Left renal pelvis (tissue), 4 donors: Measurements from ENCODE around the gene CFAP43. TPM values are rescaled to one million over a fixed set of nuclear protein-coding genes. Genes with fewer than 3 reads are reported as not detected.

Experiments
- DNase-seq, 4 donors: peaks; one replicate each; pipeline ENCODE4 v3.0.0-alpha.2; 2013; ENCODE audit warnings: low read depth in 4 of 4, low spot score in 3 of 4
- polyA plus RNA-seq, 4 donors: library from polyadenylated mRNA; unstranded; fragments of 120-200 nt; gene quantifications; one replicate each; pipeline ENCODE4 v1.2.1, GENCODE V29; 2013; ENCODE audit not compliant: insufficient read length in 4 of 4

CFAP43 gene
- polyA plus RNA-seq, 4 donors, result 2.5 to 24.9 (median 15.9) TPM

DNA sequence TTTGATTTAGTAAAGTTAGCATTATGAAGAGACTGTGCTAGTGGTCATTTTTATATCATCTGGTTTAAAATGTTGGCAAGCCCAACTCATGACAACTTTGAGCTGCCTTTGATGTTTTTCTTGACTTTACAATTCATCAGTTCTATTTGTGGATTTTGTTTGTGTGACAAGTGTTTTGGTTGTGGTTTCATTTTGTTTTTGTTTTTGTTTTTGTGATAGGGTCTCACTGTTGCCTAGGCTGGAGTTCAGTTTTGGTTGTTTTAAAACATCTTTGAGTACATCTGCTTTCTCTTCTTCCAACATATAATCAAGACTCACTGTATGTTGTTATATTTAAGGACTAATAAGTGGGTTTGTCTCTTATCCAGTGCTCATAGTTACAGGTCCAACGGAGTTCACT is 127.7 kb downstream of the CFAP43 start:
- DNase-seq, result no peak

- DNase-seq, result no peak
These were observed 128.2 kb downstream of the CFAP43 start for GRCh38 chr10:104103956-104104355.

GRCh38 chr10:104101902-104102301 is 130.3 kb downstream of the CFAP43 start:
- DNase-seq, result no peak

- DNase-seq, result no peak
These were observed 131.4 kb downstream of the CFAP43 start for GRCh38 chr10:104100795-104101194.

- DNase-seq, result no peak
These were observed 132.2 kb downstream of the CFAP43 start for GRCh38 chr10:104099941-104100340.

DNA sequence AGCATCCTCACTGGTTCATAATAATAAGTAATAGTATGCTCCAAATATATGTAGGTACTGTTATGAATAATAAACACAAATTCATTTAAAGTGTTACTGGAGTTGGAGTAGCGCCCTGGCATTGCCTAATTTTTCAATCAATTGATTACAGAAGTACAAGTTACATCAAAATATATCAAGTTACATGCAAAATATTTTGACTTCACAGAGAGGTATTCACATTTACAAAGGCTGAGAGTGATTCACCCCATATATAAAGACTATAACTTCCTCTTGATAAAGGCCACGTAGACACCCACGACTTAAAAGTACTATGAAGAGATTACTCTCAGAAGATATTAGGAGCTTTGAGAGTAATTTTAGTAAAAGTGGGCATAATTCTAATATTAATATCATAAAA is 132.9 kb downstream of the CFAP43 start:
- no peak for DNase-seq

DNA sequence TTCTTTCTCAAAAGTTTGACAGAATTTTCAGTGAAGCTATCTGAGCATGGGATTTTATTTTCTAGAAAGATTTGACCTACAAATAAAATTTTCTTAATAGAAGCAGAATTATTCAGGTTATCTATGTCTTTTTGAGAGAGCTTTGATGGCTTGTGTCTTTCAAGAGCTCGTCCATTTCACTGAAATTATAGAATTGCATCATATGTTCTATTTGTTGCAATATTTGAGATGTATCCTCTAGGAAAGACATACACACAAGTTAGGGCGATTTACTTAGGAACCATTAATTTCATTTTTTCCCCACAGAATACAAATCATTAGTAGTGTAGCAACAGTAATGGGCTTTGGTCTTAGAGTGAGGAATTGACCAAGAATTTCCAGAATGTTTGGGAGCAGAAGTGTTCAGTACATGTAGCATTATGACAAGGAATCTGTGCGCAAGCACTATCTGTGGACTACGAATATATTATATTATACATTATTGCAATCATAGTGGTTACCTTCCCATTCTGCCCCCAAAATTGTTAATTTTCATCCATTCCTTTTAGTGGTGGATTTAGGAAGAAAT is 133.7 kb downstream of the CFAP43 start:
- DNase-seq, result no peak

GRCh38 chr10:104096692-104097091 is 135.5 kb downstream of the CFAP43 start:
- DNase-seq, result no peak

GRCh38 chr10:104092749-104093148 is 139.4 kb downstream of the CFAP43 start:
- DNase-seq, result no peak

- no peak for DNase-seq
These were observed 141.6 kb downstream of the CFAP43 start for GRCh38 chr10:104090611-104091010.

DNA sequence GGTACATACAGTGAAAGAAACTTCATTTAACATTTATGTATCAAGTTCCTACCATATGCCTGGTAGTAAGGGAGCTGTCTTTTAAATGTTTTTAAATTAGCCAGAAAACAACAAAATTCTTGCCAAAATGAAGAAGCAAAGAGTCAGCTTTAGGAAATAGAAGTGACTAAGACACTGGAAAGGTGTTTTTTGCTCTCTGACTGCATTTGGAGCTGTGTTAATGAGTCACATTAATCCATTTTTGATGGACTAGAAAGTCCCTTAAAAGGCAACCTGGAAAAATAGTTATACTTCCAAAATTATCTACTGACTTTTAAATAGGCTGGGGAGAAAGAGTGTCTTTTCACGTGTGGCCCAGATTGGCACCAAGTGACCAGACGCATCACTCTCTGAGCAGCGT is 142.5 kb downstream of the CFAP43 start:
- DNase-seq, result no peak

- DNase-seq, result no peak
These were observed 143.9 kb downstream of the CFAP43 start for GRCh38 chr10:104088239-104088638.

- no peak for DNase-seq
These were observed 146.3 kb downstream of the CFAP43 start, which contains the start of gene COL17A1 for GRCh38 chr10:104085801-104086400. COL17A1 (minus strand) TSS chr10:104085880; CDS start chr10:104080673, 5,207 bp downstream.

- DNase-seq, result no peak
These were observed 147.6 kb downstream of the CFAP43 start for GRCh38 chr10:104084482-104085142.

DNA sequence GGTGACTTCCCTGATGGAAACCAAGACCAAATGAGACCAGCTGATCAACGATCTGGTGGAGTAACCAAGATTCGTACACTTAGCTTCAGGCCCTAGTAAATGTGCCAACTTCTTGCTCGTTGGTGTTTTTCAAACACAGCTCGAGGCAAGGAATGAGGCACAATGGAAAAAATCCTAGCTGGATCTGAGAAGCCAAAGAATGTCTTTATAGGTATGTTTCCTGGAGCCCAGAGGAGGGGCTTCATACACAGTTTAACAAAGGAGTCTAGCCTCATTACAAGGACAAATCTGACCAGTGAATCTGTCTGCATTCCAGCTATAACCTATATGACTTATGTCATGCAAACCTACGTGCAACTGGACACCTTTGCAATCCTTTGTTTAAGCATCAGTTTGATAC is 150.2 kb downstream of the CFAP43 start:
- DNase-seq, result no peak

DNA sequence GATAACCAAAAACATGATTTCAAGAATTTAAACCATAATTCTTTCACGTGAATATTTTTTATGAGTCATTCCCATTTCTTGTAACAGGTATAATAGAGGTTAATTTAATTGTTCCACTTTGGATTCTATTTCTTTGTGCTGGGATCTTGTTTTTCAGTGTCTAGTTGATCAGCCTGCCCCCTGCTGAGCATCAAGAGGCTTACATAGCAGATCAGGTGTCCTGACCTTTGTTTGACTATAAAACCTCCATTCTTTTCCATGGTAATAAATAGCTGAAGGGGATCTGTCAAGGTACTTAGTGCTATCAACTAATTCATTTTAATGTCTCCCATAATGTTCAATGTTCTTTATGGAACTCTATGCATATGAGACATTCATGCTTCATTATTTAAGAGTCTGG is 151.4 kb downstream of the CFAP43 start:
- DNase-seq, result no peak

Other genes starting within 250 kb of the CFAP43 start
- gene COL17A1, start 146.5 kb downstream of the CFAP43 start, polyA plus RNA-seq, result under 1 TPM; 0.49 to 0.65 (median 0.57) TPM
- gene SFR1, start 110.2 kb downstream of the CFAP43 start, polyA plus RNA-seq, result 10 to 100 TPM in 3 of 4 donors, 1 to 10 TPM in 1; 8.4 to 11.8 (median 11.2) TPM
- gene GSTO1, start 22.5 kb upstream of the CFAP43 start, polyA plus RNA-seq, result 100 to 1,000 TPM in 1 of 4 donors, 10 to 100 TPM in 3; 51.5 to 101 (median 94.1) TPM
- gene GSTO2, start 36.8 kb upstream of the CFAP43 start, polyA plus RNA-seq, result 10 to 100 TPM; 13.2 to 40.2 (median 27.5) TPM
- 10 to 100 TPM in 3 of 4 donors, 1 to 10 TPM in 1; 9.4 to 25.6 (median 11.1) TPM for gene ITPRIP, start 106.1 kb upstream of the CFAP43 start, polyA plus RNA-seq
- under 1 TPM; 0.27 to 0.95 (median 0.72) TPM for gene CFAP58, start 121.5 kb upstream of the CFAP43 start, polyA plus RNA-seq